ENCODE data around the gene TRIM37. TPM values are rescaled to one million over a fixed set of nuclear protein-coding genes. Genes with fewer than 3 reads are reported as not detected.

The TRIM37 gene
- total and polyA plus RNA-seq, 2 of the 8 experiments (the other 6 are each of a cell fraction or from before 2014, with no cell fraction given): 38.2 to 57.0 TPM

DNA sequence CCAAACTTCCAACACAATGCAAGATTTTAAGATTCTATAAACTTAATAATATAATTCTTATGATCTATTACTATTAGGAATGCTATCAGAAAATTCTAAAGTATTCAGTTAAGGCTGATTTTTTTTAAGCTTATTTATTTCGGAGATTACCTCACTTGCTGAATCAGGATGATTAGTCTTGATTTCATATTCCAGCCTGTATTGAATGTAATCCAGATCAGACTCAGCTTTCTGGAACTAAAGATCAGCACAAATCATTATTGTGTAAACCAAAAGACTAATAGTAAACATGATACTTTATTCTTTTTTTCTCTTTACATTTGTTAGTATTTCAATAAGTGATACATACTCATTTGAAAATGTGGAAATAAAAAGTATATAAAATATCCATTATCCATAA is 24.5 kb upstream of the TRIM37 start:
- H3K79me2 ChIP-seq (ENCODE audit: control insufficient read depth in 1 of 2, insufficient read depth in 2 of 2, low read length in 2 of 2): peaks cover 0 to 42% of the 10 kb centered on the region in 2 experiments; a peak in 2 of 4 replicates
- no peak overlapping the region for H3K14ac ChIP-seq (ENCODE audit: insufficient read length)
- no peak overlapping the region for H2BK20ac ChIP-seq (ENCODE audit: low read length)
- no peak overlapping the region for H4K5ac ChIP-seq (ENCODE audit: insufficient read length, low read depth, low read length)
- H3K27me3 ChIP-seq (replicated peaks in 1 of 4; ENCODE audit: control insufficient read depth in 3 of 4, extremely low read depth in 1 of 4, insufficient read depth in 3 of 4, low read length in 3 of 4): no peaks in the 10 kb centered on the region
- H4K20me1 ChIP-seq (replicated peaks in 1 of 2; ENCODE audit: control insufficient read depth in 1 of 2, insufficient read depth in 2 of 2, low read length in 2 of 2): peaks cover 0 to 7% of the 10 kb centered on the region in 2 experiments
- no peak overlapping the region for H3K4me2 ChIP-seq (ENCODE audit: insufficient read depth in 1 of 2, low read depth in 2 of 2, low read length in 2 of 2)
- H3K4me1 ChIP-seq (replicated peaks in 1 of 4; ENCODE audit: control insufficient read depth in 3 of 4, insufficient read depth in 4 of 4, low read length in 3 of 4): no peaks in the 10 kb centered on the region
- no peaks in the 10 kb centered on the region for H3K23me2 ChIP-seq (ENCODE audit: low read depth, low read length)
- no peak overlapping the region for H2BK15ac ChIP-seq (ENCODE audit: low read length)
- no peak overlapping the region for H3K4ac ChIP-seq (replicated peaks; ENCODE audit: insufficient read length, low read depth, low read length)
- ChIA-PET POLR2A (ENCODE audit: partially characterized antibody) (interaction anchor here (1.2 to 3.2 kb wide), 3 partner anchors 19 to 24 kb away, joined by 3 to 14 read pairs (median 4); partner anchors contain the start of gene TRIM37), CTCF (ENCODE audit: partially characterized antibody) (no interaction called here)
- peaks cover 2% of the 10 kb centered on the region for H3K79me1 ChIP-seq (ENCODE audit: low read depth, low read length)
- peaks cover 2 to 10% (median 4%) of the 10 kb centered on the region in 4 experiments; a peak in 3 of 8 replicates for H3K36me3 ChIP-seq (ENCODE audit: control insufficient read depth in 2 of 4, insufficient read depth in 4 of 4, low read length in 3 of 4)
- H2BK12ac ChIP-seq (ENCODE audit: low read depth, low read length): no peak overlapping the region
- H2AFZ ChIP-seq (ENCODE audit: low read length): no peak overlapping the region
- H2BK120ac ChIP-seq (replicated peaks; ENCODE audit: low read depth, low read length): no peak overlapping the region
- no peak overlapping the region for H3K18ac ChIP-seq (ENCODE audit: extremely low read depth, low read length)
- no peak overlapping the region for H3K9ac ChIP-seq (replicated peaks in 1 of 4; ENCODE audit: extremely low read depth in 1 of 4, low read depth in 3 of 4, low read length in 3 of 4)
- WGBS, 2 experiments (ENCODE audit: extremely low coverage in 1 of 2, insufficient coverage in 1 of 2, insufficient read length in 1 of 2, insufficient replicate concordance in 2 of 2, low coverage in 1 of 2, low lambda C conversion rate in 2 of 2, missing lambda C conversion rate in 1 of 2): 96% methylated on average over 1 of the region's 1 CpG; no CpG with 5 or more reads in 1 of the 2 experiments
- H3K56ac ChIP-seq (replicated peaks; ENCODE audit: insufficient read length, low read depth, low read length): no peak overlapping the region
- H3K27ac ChIP-seq (ENCODE audit: low read depth, low read length): no peak overlapping the region
- no peak overlapping the region for H3K23ac ChIP-seq (ENCODE audit: insufficient read length)
- no peak overlapping the region for H2AK5ac ChIP-seq (ENCODE audit: low read depth, low read length)
- no peaks in the 10 kb centered on the region for H3K9me3 ChIP-seq (ENCODE audit: insufficient read depth in 2 of 2, low read depth in 1 of 2, low read length in 1 of 2)
- H2BK5ac ChIP-seq (ENCODE audit: low read depth, low read length): no peak overlapping the region
- H4K91ac ChIP-seq (replicated peaks; ENCODE audit: insufficient read length, low read length): no peak overlapping the region
- H4K8ac ChIP-seq (ENCODE audit: extremely low read depth, insufficient read depth, low read length): no peak overlapping the region
- DNase-seq (ENCODE audit: low read depth in 1 of 2, low spot score in 2 of 2) (no peak), FAIRE-seq (no peak)
- TF ChIP-seq CTBP2 (IDR thresholded peaks at IDR 0.05; ENCODE audit: borderline replicate concordance, insufficient read depth, insufficient read length, low read length): no peak
- no peak for TF ChIP-seq ZNF274 (IDR thresholded peaks at IDR 0.05; ENCODE audit: borderline replicate concordance, extremely low read depth, low read length)
- no peak for TF ChIP-seq SP1 (IDR thresholded peaks at IDR 0.05; ENCODE audit: low read depth, low read length)
- no peak for TF ChIP-seq HDAC2 (IDR thresholded peaks at IDR 0.05; ENCODE audit: borderline replicate concordance in 1 of 2, low read depth in 2 of 2, low read length in 2 of 2)
- TF ChIP-seq, protein P1, sequence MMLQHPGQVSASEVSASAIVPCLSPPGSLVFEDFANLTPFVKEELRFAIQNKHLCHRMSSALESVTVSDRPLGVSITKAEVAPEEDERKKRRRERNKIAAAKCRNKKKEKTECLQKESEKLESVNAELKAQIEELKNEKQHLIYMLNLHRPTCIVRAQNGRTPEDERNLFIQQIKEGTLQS (IDR thresholded peaks at IDR 0.05; ENCODE audit: insufficient read depth, low read depth, low read length): no peak
- TF ChIP-seq KDM1A (IDR thresholded peaks at IDR 0.05; ENCODE audit: borderline replicate concordance, low read length): no peak
- no peak for TF ChIP-seq POU5F1 (IDR thresholded peaks at IDR 0.05; ENCODE audit: low read depth, low read length)
- no peak overlapping the region for H3K4me3 ChIP-seq (ENCODE audit: extremely low read depth in 1 of 4, insufficient read depth in 2 of 4, low read depth in 3 of 4, low read length in 4 of 4)

Data from H1 (cell line).